Right lobe of liver (tissue), 6 donors: ENCODE data around the gene FAM161B. TPM values are rescaled to one million over a fixed set of nuclear protein-coding genes. Genes with fewer than 3 reads are reported as not detected.

Experiments used
- ATAC-seq, 4 donors: fragments of 200-7000 bp; cut with Tn5 transposase; one replicate each; pipeline ENCODE4 v1.9.1; 2020; ENCODE audit warnings: mild to moderate bottlenecking in 4 of 4, moderate library complexity in 4 of 4
- DNase-seq, 3 donors: peaks; one replicate each; pipeline ENCODE4 v3.0.0-alpha.2; 2020
- H3K27ac ChIP-seq, 3 donors: fragments of 200-600 bp; one replicate each; pipeline ENCODE4 v1.8.0; 2022
- H3K27me3 ChIP-seq, 2 donors: fragments of 200-600 bp; one replicate each; pipeline ENCODE4 v1.8.0; 2022
- H3K36me3 ChIP-seq, 4 donors: fragments of 200-600 bp; sonication (generic) in 1 of 4; one replicate each; pipeline versions ENCODE4 v1.5.1 to v1.8.0; 2017 to 2022; ENCODE audit warnings: control low read depth in 1 of 4
- H3K4me1 ChIP-seq, 4 donors: fragments of 200-600 bp; sonication (generic) in 1 of 4; one replicate each; pipeline versions ENCODE4 v1.5.1 to v1.8.0; 2017 to 2022; ENCODE audit warnings: control low read depth in 1 of 4
- H3K4me3 ChIP-seq, 3 donors: fragments of 200-600 bp; one replicate each; pipeline ENCODE4 v1.8.0; 2022
- H3K9me3 ChIP-seq, 4 donors: fragments of 200-600 bp; sonication (generic) in 1 of 4; one replicate each; pipeline versions ENCODE4 v1.5.1 to v1.8.0; 2017 to 2022; ENCODE audit warnings: control low read depth in 1 of 4
- POLR2A ChIP-seq: fragments of 450-650 bp; IDR thresholded peaks from one replicate; pipeline ENCODE4 v1.6.1; 2017; ENCODE audit warnings: antibody characterized with exemption, mild to moderate bottlenecking
- WGBS: methylation state at CpG from one replicate; pipeline ENCODE4 v1.1.6; 2018; ENCODE audit warnings: low coverage, low lambda C conversion rate; ENCODE audit not compliant: insufficient coverage; ENCODE audit errors: missing lambda C conversion rate; 5-methylcytosine and 5-hydroxymethylcytosine counted together
- intact Hi-C, 2 donors: fragments of 100-400 bp; cut with DNase I; formaldehyde crosslinking; loops; one replicate each; pipeline versions ENCODE4 v1.11.2 to v1.14.1; 2022
- total RNA-seq, 6 experiments: library from RNA; depleted of rRNA in 2 of 6; stranded (reverse); fragments of >200 nt in 2 of 6; fragmentation: NEBNext Ultra II Directional in 3 of 6; extraction: Animal tissue kit (Norgen Biotek cat#: 25700) in 3 of 6; gene quantifications; one replicate each; pipeline versions ENCODE4 v1.1.0 to v1.2.4, GENCODE V29; 2016 to 2023
- TF ChIP-seq, protein P1 (sequence below), 4 donors: fragments of 200-600 bp in 3 of 4; fragments of 450-650 bp in 1 of 4; IDR thresholded peaks; one replicate each; pipeline versions ENCODE4 v1.5.1 to v1.8.0; 2016 to 2022; ENCODE audit warnings: antibody characterized with exemption in 4 of 4, mild to moderate bottlenecking in 2 of 4
- donor health status: DM: no; HTN: yes; CAD: no.
- donor health status: DM: no; HTN: no; CAD: no.
- donor health status: DM: no; HTN: no; CAD: no.
- donor health status: DM: no; HTN: yes; CAD: no.
- donor health status: DM: no; HTN: yes; CAD: no.

The FAM161B gene
- total RNA-seq, 6 experiments from 2014 or later: 1.3 to 2.3 (median 1.5) TPM

DNA sequence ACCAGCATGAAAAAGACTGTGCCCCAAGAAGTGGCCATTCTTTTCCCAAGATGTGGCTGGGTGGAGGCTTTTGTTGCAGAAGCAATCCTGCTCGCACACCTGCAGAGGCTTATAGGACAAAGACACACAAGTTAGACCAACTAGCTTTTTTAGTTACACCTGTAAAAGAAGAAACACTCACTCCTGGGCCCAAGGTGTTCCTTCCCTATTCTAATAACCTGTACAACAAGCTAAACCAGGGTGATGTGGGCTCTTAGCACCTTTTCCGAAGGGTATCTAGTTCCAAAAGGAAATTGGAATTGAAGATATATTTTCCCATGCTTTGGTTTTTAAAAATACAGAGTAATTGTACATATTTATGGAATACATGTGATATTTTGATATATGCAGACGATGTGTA, 38.2 kb upstream of the FAM161B start:
- TF ChIP-seq POLR2A: no peak
- TF ChIP-seq, protein P1, sequence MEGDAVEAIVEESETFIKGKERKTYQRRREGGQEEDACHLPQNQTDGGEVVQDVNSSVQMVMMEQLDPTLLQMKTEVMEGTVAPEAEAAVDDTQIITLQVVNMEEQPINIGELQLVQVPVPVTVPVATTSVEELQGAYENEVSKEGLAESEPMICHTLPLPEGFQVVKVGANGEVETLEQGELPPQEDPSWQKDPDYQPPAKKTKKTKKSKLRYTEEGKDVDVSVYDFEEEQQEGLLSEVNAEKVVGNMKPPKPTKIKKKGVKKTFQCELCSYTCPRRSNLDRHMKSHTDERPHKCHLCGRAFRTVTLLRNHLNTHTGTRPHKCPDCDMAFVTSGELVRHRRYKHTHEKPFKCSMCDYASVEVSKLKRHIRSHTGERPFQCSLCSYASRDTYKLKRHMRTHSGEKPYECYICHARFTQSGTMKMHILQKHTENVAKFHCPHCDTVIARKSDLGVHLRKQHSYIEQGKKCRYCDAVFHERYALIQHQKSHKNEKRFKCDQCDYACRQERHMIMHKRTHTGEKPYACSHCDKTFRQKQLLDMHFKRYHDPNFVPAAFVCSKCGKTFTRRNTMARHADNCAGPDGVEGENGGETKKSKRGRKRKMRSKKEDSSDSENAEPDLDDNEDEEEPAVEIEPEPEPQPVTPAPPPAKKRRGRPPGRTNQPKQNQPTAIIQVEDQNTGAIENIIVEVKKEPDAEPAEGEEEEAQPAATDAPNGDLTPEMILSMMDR (IDR thresholded peaks at IDR 0.05): no peak
- Histone ChIP-seq H3K9me3 (no peaks in the 10 kb centered on the region), H3K27me3 (no peaks in the 10 kb centered on the region), H3K27ac (peak overlapping the region in 1 of 3 donors; percentile 32), H3K36me3 (peaks cover 0 to 59% (median 26%) of the 10 kb centered on the region in 4 donors), H3K4me3 (no peak overlapping the region), H3K4me1 (peaks cover 0 to 52% (median 21%) of the 10 kb centered on the region in 4 donors)
- ATAC-seq: no peak
- intact Hi-C loops: no loop called here
- WGBS: 70% methylated on average over 3 of the region's 3 CpGs
- DNase-seq: no peak

DNA sequence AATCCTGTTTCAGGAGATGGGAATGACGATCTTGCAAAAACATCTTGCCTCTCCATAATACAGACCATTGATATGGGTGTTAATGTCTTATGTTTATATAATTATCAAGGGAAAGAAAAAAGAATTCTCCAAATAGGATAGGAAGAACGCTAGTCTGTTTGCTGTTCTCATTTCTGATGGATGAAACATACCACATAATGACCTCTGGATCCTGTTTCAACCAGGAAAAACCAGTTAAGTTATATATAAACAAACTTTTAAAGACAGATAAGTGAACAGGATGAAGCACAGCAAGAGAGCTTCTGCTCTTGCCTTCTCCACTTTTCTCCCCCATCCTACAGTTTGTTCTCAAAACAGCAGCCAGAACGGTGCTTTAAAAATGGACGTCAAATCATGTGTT, 28.0 kb upstream of the FAM161B start:
- intact Hi-C loops: no loop called here
- Histone ChIP-seq H3K27ac (peak overlapping the region in 1 of 3 donors; percentile 16), H3K4me3 (no peak overlapping the region), H3K4me1 (peaks cover 0 to 30% (median 0%) of the 10 kb centered on the region in 4 donors), H3K36me3 (peaks cover 0 to 97% (median 28%) of the 10 kb centered on the region in 4 donors), H3K9me3 (no peaks in the 10 kb centered on the region), H3K27me3 (no peaks in the 10 kb centered on the region)
- ATAC-seq (peak in 2 of 4 donors; percentile 37 to 66), DNase-seq (no peak)
- WGBS: 37% methylated on average over 3 of the region's 4 CpGs
- TF ChIP-seq, protein P1 (IDR thresholded peaks at IDR 0.05): no peak
- TF ChIP-seq POLR2A: no peak

DNA sequence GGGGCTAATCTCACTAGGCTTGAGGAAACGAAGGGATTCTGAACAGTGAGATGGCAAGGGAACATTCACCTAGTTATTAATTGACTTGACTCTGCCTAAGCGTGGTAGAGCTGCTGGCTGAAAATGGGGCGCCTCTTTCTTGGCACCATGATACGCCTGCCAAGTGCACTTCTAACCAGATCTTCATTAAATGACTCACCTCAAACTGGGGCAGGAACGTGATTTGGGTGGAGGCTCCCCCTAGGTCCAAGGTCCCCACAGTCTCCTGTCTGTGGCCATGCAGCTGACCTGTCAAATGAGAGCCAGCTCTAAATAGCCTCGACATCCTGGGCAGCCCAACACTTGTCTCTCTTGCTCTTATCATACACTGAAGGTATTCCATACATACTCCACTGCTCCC, 26.2 kb upstream of the FAM161B start:
- 33% methylated on average over 2 of the region's 6 CpGs for WGBS
- intact Hi-C loops: no loop called here
- Histone ChIP-seq H3K9me3 (no peaks in the 10 kb centered on the region), H3K36me3 (peaks cover 0 to 97% (median 35%) of the 10 kb centered on the region in 4 donors), H3K27ac (peak overlapping the region in 1 of 3 donors; percentile 9), H3K4me1 (peaks cover 0 to 30% (median 0%) of the 10 kb centered on the region in 4 donors), H3K4me3 (no peak overlapping the region), H3K27me3 (no peaks in the 10 kb centered on the region)
- ATAC-seq (peak; percentile 33 to 77 (median 60)), DNase-seq (peak in 1 of 3 donors; percentile 37)
- TF ChIP-seq, protein P1 (IDR thresholded peaks at IDR 0.05): no peak
- no peak for TF ChIP-seq POLR2A

DNA sequence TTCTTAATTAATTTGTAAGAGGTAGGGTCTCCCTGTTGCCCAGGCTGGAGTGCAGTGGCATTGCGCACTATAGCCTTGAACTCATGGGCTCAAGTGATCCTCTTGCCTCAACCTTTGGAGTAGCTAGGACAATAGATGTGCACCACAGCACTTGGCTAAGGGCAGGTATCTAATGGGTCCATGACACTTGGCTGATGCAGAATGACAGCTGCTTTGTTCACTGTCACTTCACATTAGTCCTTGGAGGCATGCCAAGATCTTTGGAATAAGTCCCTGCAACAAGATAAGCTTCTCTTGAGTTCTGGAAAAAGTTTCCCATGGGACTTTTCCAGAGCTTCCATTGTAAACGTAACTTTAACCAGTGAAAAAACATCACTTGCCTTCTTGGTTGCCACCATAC, 23.6 kb upstream of the FAM161B start:
- H3K27ac ChIP-seq: no peak overlapping the region
- 69% methylated on average over 2 of the region's 2 CpGs for WGBS
- intact Hi-C loops: no loop called here
- no peaks in the 10 kb centered on the region for H3K27me3 ChIP-seq
- no peak overlapping the region for H3K4me3 ChIP-seq
- no peaks in the 10 kb centered on the region for H3K9me3 ChIP-seq
- TF ChIP-seq POLR2A: no peak
- TF ChIP-seq, protein P1 (IDR thresholded peaks at IDR 0.05): no peak
- DNase-seq (no peak), ATAC-seq (peak in 2 of 4 donors; percentile 11 to 32)
- peaks cover 0 to 19% (median 0%) of the 10 kb centered on the region in 4 donors for H3K4me1 ChIP-seq
- H3K36me3 ChIP-seq: peaks cover 0 to 98% (median 46%) of the 10 kb centered on the region in 4 donors
